K562 (cell line): ENCODE measurements around the gene KCNK16. TPM values are rescaled to one million over a fixed set of nuclear protein-coding genes. Genes with fewer than 3 reads are reported as not detected.

Source experiments
- ATAC-seq: fragments of 200-7000 bp; cut with Tn5 transposase; 3 replicates; pipeline ENCODE4 v1.9.1; 2020; ENCODE audit warnings: moderate library complexity
- Bru-seq: library from RNA; stranded (reverse); fragments of 400-500 nt; gene quantifications from one replicate; lab custom pipeline; 2021; lab: Mats Ljungman, UMichigan
- BruChase-seq, 2 experiments: library from RNA; stranded (reverse); fragments of 400-500 nt; gene quantifications; one replicate each; lab custom pipeline; 2021; lab: Mats Ljungman, UMichigan
- BruUV-seq: library from RNA; stranded (reverse); fragments of 400-500 nt; replicated peaks from 2 replicates; lab custom pipeline; 2021; lab: Mats Ljungman, UMichigan
- CTCF ChIA-PET: fragments of 300-600 bp; formaldehyde crosslinking; extraction: SDS; loops from one replicate; lab custom pipeline; 2021; ENCODE audit warnings: low intra/inter-chr PET ratio; lab: Yijun Ruan, JAX
- POLR2A ChIA-PET: fragments of 300-600, 350-650 bp; sonication (Branson Sonifier 250); formaldehyde crosslinking; extraction: SDS; loops from one replicate; lab custom pipeline; 2021; ENCODE audit warnings: antibody characterized with exemption, inconsistent platforms; lab: Yijun Ruan, JAX
- DNase-seq, 4 experiments: peaks; one replicate each; pipeline versions ENCODE4 v3.0.0 to v3.0.0-alpha.2; 2011 to 2018; ENCODE audit warnings: low spot score in 3 of 4, mixed read lengths in 3 of 4; ENCODE audit errors: extremely low read depth in 1 of 4
- FAIRE-seq: peaks from 2 replicates; lab custom pipeline; 2011; peaks lifted over from hg19 to GRCh38; lab: Jason Lieb, UNC
- H2AFZ ChIP-seq: 2 replicates; pipeline ENCODE4 v1.6.0; 2011; ENCODE audit warnings: low read depth, low read length, control low read depth, inconsistent platforms
- H3K27ac ChIP-seq: fragments of 200-600 bp; 3 replicates; pipeline ENCODE4 v1.8.0; 2011; ENCODE audit warnings: low read depth, mild to moderate bottlenecking, control low read depth, inconsistent platforms, low read length, moderate library complexity, mixed read lengths; ENCODE audit errors: extremely low read depth
- H3K27me3 ChIP-seq, 2 experiments: fragments of 300-600 bp in 1 of 2; 2 replicates in 1 of 2; 3 replicates in 1 of 2; pipeline versions ENCODE4 v1.6.0 to v1.8.0; 2011; ENCODE audit warnings: inconsistent platforms in 2 of 2, low read length in 2 of 2, mild to moderate bottlenecking in 1 of 2, mixed read lengths in 1 of 2, moderate library complexity in 1 of 2; ENCODE audit not compliant: control insufficient read depth in 2 of 2, insufficient read depth in 2 of 2
- H3K36me3 ChIP-seq: fragments of 300-600 bp; 3 replicates; pipeline ENCODE4 v1.8.0; 2011; ENCODE audit warnings: mild to moderate bottlenecking, low read length, inconsistent platforms; ENCODE audit not compliant: control insufficient read depth, insufficient read depth
- H3K4me1 ChIP-seq, 2 experiments: fragments of 200-600 bp in 1 of 2; replicated peaks in 1 of 2; 2 replicates in 1 of 2; 3 replicates in 1 of 2; pipeline versions ENCODE4 v1.5.1 to v1.8.0; 2011; ENCODE audit warnings: inconsistent platforms in 2 of 2, low read length in 2 of 2, mild to moderate bottlenecking in 1 of 2, mixed read lengths in 1 of 2, moderate library complexity in 1 of 2; ENCODE audit not compliant: control insufficient read depth in 2 of 2, insufficient read depth in 2 of 2
- H3K4me2 ChIP-seq: 2 replicates; pipeline ENCODE4 v1.6.1; 2011; ENCODE audit warnings: low read length, control low read depth, inconsistent platforms, mixed read lengths; ENCODE audit not compliant: insufficient read depth
- H3K4me3 ChIP-seq: fragments of 200-600 bp; sonication (generic), shearing (Covaris generic); 2 replicates; pipeline ENCODE4 v1.5.1; 2016; ENCODE audit warnings: control low read depth, inconsistent platforms
- H3K79me2 ChIP-seq: fragments of 200-600 bp; 3 replicates; pipeline ENCODE4 v1.8.0; 2011; ENCODE audit warnings: low read length, inconsistent platforms; ENCODE audit not compliant: control insufficient read depth, insufficient read depth
- H3K9ac ChIP-seq, 2 experiments: 2 replicates each; pipeline versions ENCODE4 v1.6.0 to v1.6.1; 2011; ENCODE audit warnings: low read depth in 2 of 2, low read length in 2 of 2, control low read depth in 1 of 2, inconsistent platforms in 1 of 2, mild to moderate bottlenecking in 1 of 2, mixed read lengths in 1 of 2; ENCODE audit not compliant: insufficient read depth in 1 of 2
- H3K9me1 ChIP-seq: one replicate; pipeline ENCODE4 v1.6.0; 2011; ENCODE audit warnings: inconsistent platforms, mild to moderate bottlenecking, low read length, moderate library complexity; ENCODE audit not compliant: control insufficient read depth, insufficient read depth
- H3K9me3 ChIP-seq: replicated peaks from 2 replicates; pipeline ENCODE4 v1.5.1; 2011; ENCODE audit warnings: low read depth, low read length, inconsistent platforms; ENCODE audit not compliant: control insufficient read depth, insufficient read depth
- H4K20me1 ChIP-seq: replicated peaks from 2 replicates; pipeline ENCODE4 v1.6.1; 2011; ENCODE audit warnings: low read length, inconsistent platforms, mixed read lengths; ENCODE audit not compliant: control insufficient read depth, insufficient read depth
- KLF10 ChIP-seq: fragments of 250-450 bp; sonication (Bioruptor Pico); IDR thresholded peaks from 2 replicates; pipeline ENCODE4 v1.6.1; 2021; ENCODE audit warnings: matching md5 sums
- MTA2 ChIP-seq: fragments of 450-650 bp; IDR thresholded peaks from 2 replicates; pipeline ENCODE4 v1.6.1; 2016; ENCODE audit warnings: low read depth
- MTA3 ChIP-seq: fragments of 450-650 bp; formaldehyde crosslinking; IDR thresholded peaks from 2 replicates; pipeline ENCODE4 v1.6.1; 2017; ENCODE audit warnings: mild to moderate bottlenecking, borderline replicate concordance
- PRDM10 ChIP-seq: fragments of 450-650 bp; IDR thresholded peaks from 2 replicates; pipeline ENCODE4 v1.6.1; 2018; ENCODE audit not compliant: partially characterized antibody
- RBM34 ChIP-seq: fragments of 200-400 bp; formaldehyde crosslinking; IDR thresholded peaks from 2 replicates; pipeline ENCODE4 v1.6.1; 2018; ENCODE audit warnings: low read length, borderline replicate concordance; ENCODE audit not compliant: insufficient read depth
- SAFB ChIP-seq: fragments of 200-400 bp; formaldehyde crosslinking; IDR thresholded peaks from 2 replicates; pipeline ENCODE4 v1.6.1; 2017; ENCODE audit warnings: low read depth, low read length, borderline replicate concordance
- TAF9B ChIP-seq: fragments of 450-650 bp; IDR thresholded peaks from 2 replicates; pipeline ENCODE4 v1.6.1; 2018; ENCODE audit warnings: mild to moderate bottlenecking; ENCODE audit not compliant: partially characterized antibody
- U2AF2 ChIP-seq: fragments of 200-400 bp; formaldehyde crosslinking; optimal IDR thresholded peaks from 2 replicates; pipeline ENCODE3; 2017; ENCODE audit warnings: low read depth, mild to moderate bottlenecking, low read length
- ZBED1 ChIP-seq: IDR thresholded peaks from 2 replicates; pipeline ENCODE4 v1.6.1; 2014
- WGBS: fragments of 100-300 bp; shearing (Covaris generic); methylation state at CpG from one replicate; pipeline ENCODE4 v1.1.6; 2016; ENCODE audit warnings: low coverage, mixed read lengths; ENCODE audit not compliant: insufficient coverage; ENCODE audit errors: missing lambda C conversion rate; 5-methylcytosine and 5-hydroxymethylcytosine counted together
- in situ Hi-C: fragments of 300-500 bp; cut with MboI; formaldehyde crosslinking; loops from 4 replicates; pipeline ENCODE4 v1.15.0; 2018; ENCODE audit warnings: inconsistent platforms, mixed read lengths
- intact Hi-C: fragments of 100-400 bp; cut with micrococcal nuclease; formaldehyde crosslinking; loops from 2 replicates; pipeline ENCODE4 v1.14.2; 2022
- long read RNA-seq, 3 experiments: library from polyadenylated mRNA in 2 of 3; library from RNA in 1 of 3; unstranded in 2 of 3; stranded (forward) in 1 of 3; transcript quantifications; one replicate each; pipeline ENCODE4 v2.0.0, GENCODE V29; 2019 to 2022
- polyA minus RNA-seq, 3 experiments: library from RNA; depleted of rRNA, polyadenylated mRNA; stranded (reverse); fragments of >200 nt; gene quantifications; 2 replicates each; pipeline ENCODE4 v1.2.3, GENCODE V29; 2011
- polyA plus RNA-seq, 8 experiments: library from polyadenylated mRNA; depleted of rRNA in 4 of 8; stranded (reverse) in 5 of 8; unstranded in 3 of 8; fragments of >200 nt; fragmentation: Nextera tagmentation in 2 of 8; fragmentation: Illumina TruSeq in 1 of 8; extraction: Ambion mirVana in 2 of 8; extraction: Trizol in 1 of 8; gene quantifications; 2 replicates each; pipeline versions ENCODE4 v1.2.1 to v1.2.3, GENCODE V29; 2011 to 2014; ENCODE audit warnings: inconsistent platforms in 1 of 8, missing spikeins in 1 of 8
- total RNA-seq, 7 experiments: library from RNA; depleted of rRNA in 6 of 7; stranded (reverse); fragments of >200 nt in 6 of 7; fragmentation: Illumina TruSeq in 2 of 7; extraction: Trizol in 2 of 7; gene quantifications; 2 replicates each; pipeline versions ENCODE4 v1.2.1 to v1.2.3, GENCODE V29; 2011 to 2021; ENCODE audit warnings: low replicate concordance in 1 of 7
- TF ChIP-seq, protein P1 (sequence below), 2 experiments: fragments of 450-650 bp in 1 of 2; sonication (generic) in 1 of 2; formaldehyde crosslinking in 1 of 2; IDR thresholded peaks in 1 of 2; conservative IDR thresholded peaks in 1 of 2; 2 replicates each; pipeline versions ENCODE4 v1.6.1 to v1.8.1; 2016 to 2023; ENCODE audit warnings: mild to moderate bottlenecking in 2 of 2, moderate library complexity in 2 of 2, inconsistent platforms in 1 of 2, missing genetic modification reagents in 1 of 2

KCNK16 gene
- not detected in 2 replicates for total RNA-seq (2011; cell fraction: chromatin; rRNA removed; ENCODE audit: low replicate concordance)
- total RNA-seq (2011; cell fraction: nucleolus; rRNA removed): not detected in 2 replicates
- total RNA-seq (2011; cell fraction: nucleoplasm; rRNA removed): not detected in 2 replicates
- total RNA-seq (2014; rRNA removed): not detected in 2 replicates
- total RNA-seq (2014; rRNA removed; fragmentation: Illumina TruSeq; extraction: Trizol): not detected in 2 replicates
- total RNA-seq (2015; rRNA removed; fragmentation: Illumina TruSeq; extraction: Trizol): not detected in 2 replicates
- total RNA-seq (2021): not detected in 2 replicates
- not detected in 2 replicates for polyA plus RNA-seq (2011; rRNA removed)
- polyA plus RNA-seq (2011; cell fraction: cytosol; rRNA removed): not detected in 2 replicates
- not detected in 2 replicates for polyA plus RNA-seq (2011; cell fraction: nucleus; rRNA removed)
- polyA plus RNA-seq (2012): not detected in 2 replicates
- not detected in 2 replicates for polyA plus RNA-seq (2014; fragmentation: Illumina TruSeq; extraction: Trizol)
- polyA plus RNA-seq (2014; fragmentation: Nextera tagmentation; extraction: Ambion mirVana): not detected
- polyA plus RNA-seq (2014; rRNA removed): not detected in 2 replicates
- polyA minus RNA-seq (2011; rRNA and poly(A)+ RNA removed): not detected in 2 replicates
- not detected in 2 replicates for polyA minus RNA-seq (2011; cell fraction: cytosol; rRNA and poly(A)+ RNA removed)
- not detected in 2 replicates for polyA minus RNA-seq (2011; cell fraction: nucleus; rRNA and poly(A)+ RNA removed)
- not detected for Bru-seq, nascent RNA
- BruChase-seq, experiment 1, labeled RNA remaining after a 2-hour chase: not detected
- not detected for BruChase-seq, experiment 2, labeled RNA remaining after a 6-hour chase
- long read RNA-seq, experiment 1: 0 reads
- long read RNA-seq, experiment 2: 0 reads
- long read RNA-seq, experiment 3: 0 reads

GRCh38 chr6:39322306-39322850 lies at the start of gene KCNK16:
Gene KCNK16 (minus strand): TSS chr6:39322702. CDS start chr6:39322540, 162 bp downstream.
- no peak for FAIRE-seq
- Histone ChIP-seq H3K9me3 (no peaks in the 10 kb centered on the region), H3K9ac (no peak within 1 kb of the TSS), H3K4me2 (no peak within 1 kb of the TSS), H3K36me3 (no peaks in the 10 kb centered on the region), H4K20me1 (peaks cover 11% of the 10 kb centered on the region), H3K79me2 (no peaks in the 10 kb centered on the region), H3K4me3 (no peak within 1 kb of the TSS)
- CTCF ChIA-PET: no interaction called here
- TF ChIP-seq MTA2 (no peak), TAF9B (no peak), SAFB (no peak), KLF10 (no peak), ZBED1 (no peak), PRDM10 (no peak), MTA3 (no peak), RBM34 (no peak), U2AF2 (no peak)
- TF ChIP-seq, protein P1, sequence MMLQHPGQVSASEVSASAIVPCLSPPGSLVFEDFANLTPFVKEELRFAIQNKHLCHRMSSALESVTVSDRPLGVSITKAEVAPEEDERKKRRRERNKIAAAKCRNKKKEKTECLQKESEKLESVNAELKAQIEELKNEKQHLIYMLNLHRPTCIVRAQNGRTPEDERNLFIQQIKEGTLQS (IDR thresholded peaks at IDR 0.05): no peak
- TF ChIP-seq, protein P1 (CRISPR knock-in tag; conservative IDR thresholded peaks at IDR 0.05): no peak
- TF ChIP-seq, all 486 proteins: peak for 0
- H3K27me3 ChIP-seq: peaks cover 13 to 68% of the 10 kb centered on the region in 2 experiments; a peak in 4 of 5 replicates
- no peak for DNase-seq
- in situ Hi-C loops (no loop called here), intact Hi-C loops (no loop called here)
- no peak within 1 kb of the TSS for H2AFZ ChIP-seq
- POLR2A ChIA-PET: no interaction called here
- ATAC-seq: no peak
- no peaks in the 10 kb centered on the region for H3K9me1 ChIP-seq
- H3K4me1 ChIP-seq: no peaks in the 10 kb centered on the region
- H3K27ac ChIP-seq: no peak within 1 kb of the TSS
- WGBS: 1% methylated on average over 11 of the region's 11 CpGs
- BruUV-seq: no TSS peak
